ENCODE results near the gene SLC44A5.
"Not testable (repeated sequence)": the region's sequence is repeated elsewhere in the genome, so short reads cannot be mapped to it uniquely, and the experiment has no call there.

The SLC44A5 gene

DNA sequence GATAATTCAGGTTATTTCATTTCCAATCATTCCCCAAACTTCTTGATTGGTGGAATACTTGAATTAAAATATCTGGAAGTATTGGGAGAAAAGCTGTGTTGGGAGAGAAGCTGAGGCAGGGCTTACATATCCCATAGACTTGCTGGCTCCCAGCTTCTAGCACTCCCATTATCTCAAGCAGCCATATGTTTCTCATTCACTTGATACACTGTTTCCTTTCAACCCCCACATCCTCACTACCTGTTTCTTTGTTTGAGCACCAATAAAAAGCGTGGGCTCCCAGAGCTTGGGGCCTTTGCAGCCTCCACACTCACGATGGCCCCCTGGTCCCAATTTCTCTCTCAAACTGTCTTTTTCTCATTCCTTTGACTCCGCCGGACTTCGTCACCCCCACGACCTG, 256.6 kb downstream of the SLC44A5 start:
- not testable (repeated sequence) for DNase-seq

DNA sequence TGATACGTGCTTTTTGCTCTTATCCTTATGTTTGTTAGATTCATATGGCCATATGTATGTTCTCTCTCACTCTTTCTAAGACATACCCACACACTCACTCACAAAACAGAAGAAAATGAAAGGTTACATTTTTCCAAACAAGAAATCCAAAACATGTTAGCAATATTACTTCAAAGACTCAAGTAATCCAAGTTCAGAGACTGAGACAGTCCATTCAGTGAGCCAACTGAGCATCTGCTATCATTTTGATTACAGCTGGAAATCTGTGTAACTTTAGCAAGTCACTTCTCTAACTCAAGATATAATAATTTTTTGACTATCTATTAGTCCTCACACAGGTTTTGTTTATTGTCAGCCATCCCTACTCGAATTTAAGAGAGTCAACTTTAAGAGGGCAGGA, 257.9 kb downstream of the SLC44A5 start:
- no peak for DNase-seq

DNA sequence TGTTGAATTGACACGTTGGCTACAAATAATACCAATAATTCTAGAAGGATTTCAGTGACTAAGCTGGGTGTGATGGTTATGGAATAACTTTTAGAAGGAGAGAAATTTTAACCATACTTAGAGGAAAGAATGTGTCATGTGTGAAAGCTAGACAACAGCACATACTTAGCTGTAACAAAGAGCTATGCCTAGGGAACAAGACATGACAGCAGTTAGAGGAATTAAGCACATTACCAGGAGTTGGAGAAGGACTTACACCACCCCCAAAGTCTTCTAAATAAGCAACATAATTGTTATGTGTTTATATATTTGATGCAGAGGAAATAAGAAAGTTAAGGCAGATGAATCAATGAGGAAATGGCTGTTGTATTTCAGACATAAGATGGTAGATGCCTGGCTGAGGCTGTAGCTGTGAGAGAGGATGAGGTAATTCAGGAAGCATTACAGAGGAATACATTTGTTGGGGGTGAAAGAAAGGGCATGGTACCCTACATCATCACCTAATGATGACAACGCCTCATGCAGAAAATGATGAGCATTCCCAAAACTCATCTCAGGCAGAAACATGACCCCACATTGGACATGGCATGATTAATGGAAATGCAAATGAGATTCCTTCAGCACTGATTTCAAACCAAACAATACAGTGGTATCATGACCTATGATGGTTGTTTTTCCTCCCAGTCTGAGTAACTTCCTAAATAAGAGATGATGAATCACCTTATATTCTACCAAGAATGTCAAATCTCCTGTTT, 265.2 kb downstream of the SLC44A5 start:
- DNase-seq, result no peak

DNA sequence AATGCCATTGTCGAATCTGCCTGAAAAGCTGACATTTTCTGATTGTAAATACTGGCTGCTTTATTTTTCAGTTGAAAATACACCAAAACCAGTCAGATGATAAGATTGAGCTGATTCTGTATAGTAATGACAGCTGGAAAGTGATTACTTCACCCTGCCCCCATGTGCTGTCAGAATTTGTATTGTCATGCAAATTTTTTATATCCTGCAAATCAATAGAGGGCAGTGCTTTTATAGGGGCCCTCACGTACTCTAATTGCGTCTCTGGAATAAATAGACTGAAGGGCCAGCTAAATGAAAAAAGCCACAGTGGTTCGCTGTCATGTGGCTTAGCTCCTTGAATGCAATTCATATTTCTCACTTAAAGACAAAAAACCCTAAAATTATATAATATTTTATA, 268.1 kb downstream of the SLC44A5 start:
- DNase-seq, result no peak

DNA sequence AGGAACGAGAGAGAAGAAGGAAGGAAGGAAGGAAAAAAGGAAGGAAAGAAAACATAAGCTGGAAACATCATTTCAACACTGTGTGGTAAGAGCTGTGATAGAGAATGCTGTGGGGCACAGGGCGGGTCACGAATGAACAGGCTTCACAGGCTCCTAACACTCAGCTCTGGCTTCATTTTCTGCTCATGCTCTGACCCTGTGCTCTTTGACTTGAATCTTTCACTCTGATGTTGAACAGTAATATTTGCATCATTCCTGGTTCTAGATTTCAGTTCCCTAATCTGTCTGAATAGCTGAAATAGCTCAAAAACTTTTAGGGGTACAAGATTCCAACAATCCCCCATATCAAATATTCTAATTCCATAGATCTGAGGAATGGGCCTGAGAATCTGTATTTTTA, 269.4 kb downstream of the SLC44A5 start:
- DNase-seq, result no peak

DNA sequence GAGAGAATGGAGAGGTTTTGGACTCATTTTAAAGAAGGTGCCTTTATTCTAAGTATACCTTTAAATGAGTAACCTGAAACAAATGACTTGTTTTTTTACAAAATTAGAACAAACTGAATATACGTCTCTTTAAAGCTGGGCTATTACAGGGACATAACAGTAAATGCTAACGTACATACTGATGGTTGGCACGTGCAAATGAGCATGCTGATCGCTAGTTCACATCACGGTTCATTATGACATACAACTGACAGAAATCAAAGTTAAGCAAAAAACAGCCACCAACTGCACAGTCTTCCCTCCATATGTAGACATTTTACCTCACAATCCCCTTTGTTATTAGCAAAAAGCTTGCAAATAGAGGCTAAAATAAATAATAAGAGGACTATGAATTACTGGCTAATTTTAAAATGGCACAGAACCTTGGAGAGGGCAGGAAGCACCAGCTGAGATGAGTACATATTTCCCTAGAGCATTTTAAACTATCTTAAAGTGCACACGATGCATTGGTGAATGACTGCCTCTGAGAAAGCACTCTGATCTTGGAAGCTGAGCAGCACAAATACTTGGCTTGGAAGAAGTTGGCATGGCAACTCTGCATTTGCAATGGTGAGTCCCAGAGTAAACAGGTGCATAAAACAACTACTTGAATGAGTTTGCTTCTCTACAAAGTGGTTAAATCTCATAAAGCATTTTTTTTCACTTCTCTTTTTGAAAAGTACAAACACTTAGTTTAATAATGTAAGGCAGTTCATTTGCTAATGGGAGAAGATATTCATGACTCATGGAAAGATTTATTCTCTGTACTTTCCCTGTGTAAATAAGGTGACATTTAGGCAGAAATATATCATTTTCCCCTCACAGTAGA, 272.1 kb downstream of the SLC44A5 start:
- DNase-seq, result no peak

- DNase-seq, result no peak
Observed at GRCh38 chr1:75334876-75335389, 276.0 kb downstream of the SLC44A5 start.

DNA sequence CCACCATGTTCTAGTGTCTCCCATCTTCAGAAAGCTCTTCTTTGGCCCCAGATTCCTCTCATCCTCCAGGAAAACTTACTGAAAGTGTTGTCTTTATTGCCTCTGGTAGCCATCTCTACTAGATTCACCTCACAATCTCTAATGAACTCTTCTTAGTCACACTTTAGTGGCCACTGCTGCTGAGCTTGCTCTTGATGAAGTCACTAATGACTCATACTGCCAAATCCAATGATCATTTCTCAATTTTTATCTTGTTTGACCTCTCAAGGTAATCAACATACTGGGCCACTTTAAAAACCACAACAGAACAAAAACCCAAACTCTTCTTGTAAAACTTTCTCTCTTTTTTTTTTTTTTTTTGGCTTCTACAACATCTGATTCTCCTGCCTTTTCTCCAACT, 280.3 kb downstream of the SLC44A5 start:
- DNase-seq, result no peak

DNA sequence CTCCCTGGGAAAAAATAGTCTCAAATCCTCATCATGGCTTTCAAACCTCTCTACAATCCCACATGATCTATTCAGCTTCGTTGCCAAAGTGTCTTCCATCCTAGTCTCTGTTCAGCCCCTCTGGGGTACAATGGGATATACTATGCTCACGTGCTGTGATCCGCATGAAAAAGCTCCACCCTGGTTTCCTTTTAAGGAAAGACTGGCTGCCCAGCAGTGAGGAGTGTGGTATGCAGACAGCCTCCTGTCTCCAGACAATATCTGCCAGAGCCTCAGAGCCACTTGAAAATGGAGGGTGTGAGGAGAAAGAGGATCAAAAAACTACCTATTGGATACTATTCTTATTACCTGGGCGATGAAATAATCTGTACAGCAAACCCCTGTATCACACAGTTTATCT, 282.2 kb downstream of the SLC44A5 start:
- DNase-seq, result no peak

GRCh38 chr1:75327395-75327794, 283.5 kb downstream of the SLC44A5 start:
- DNase-seq, result no peak

DNA sequence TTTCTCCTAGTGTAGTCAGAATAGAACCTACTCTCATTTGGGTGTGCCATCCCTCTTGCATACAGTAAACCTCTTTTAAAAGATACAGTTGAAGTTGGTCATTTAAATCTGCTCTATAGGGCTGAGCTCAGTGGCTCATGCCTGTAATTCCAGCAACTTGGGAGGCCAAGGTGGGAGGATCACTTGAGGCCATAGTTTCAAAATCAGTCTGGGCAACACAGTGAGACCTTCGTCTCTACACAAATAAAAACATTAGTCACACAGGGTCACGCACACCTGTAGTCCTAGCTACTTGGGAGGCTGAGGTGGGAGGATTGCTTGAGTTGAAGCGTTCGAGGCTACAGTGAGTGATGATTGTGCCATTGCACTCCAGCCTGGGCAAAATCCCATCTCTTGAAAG, 292.9 kb downstream of the SLC44A5 start:
- DNase-seq, result no peak

DNA sequence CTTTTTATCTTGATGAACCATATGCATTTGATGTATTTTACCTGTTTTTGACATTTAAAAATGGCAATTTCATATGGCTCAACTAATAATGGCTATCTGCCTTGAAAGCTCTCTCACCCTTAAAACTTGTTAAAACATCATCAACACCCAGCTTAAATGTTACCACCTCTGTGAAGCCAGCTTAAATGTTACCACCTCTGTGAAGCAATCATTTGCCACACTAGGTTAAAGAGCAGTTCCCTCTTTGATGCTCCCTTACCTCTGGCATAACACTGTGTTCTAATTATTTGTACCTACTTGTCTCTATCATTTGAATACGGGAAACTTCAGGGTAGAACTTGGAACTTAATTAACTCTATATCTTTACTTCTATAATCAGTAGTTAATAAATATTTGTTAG, 294.7 kb downstream of the SLC44A5 start:
- DNase-seq, result no peak

DNA sequence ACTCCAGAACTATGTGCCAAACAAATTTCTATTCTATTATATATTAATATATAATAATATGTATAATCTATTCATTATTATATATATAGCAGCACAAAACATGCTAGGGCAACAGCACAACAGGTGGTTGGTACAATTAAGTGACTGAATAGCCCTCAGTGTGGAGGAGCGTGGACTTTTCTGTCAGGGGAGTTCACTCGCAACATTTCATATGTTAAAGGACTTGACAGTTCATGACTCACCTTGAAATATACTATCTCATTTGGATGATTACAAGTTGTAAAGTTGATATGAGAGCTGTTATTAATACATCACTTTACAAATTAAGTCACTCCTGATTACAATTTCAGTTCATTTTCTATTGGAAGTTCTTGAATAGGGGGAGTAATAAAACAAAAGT, 298.3 kb downstream of the SLC44A5 start:
- no peak for DNase-seq

DNA sequence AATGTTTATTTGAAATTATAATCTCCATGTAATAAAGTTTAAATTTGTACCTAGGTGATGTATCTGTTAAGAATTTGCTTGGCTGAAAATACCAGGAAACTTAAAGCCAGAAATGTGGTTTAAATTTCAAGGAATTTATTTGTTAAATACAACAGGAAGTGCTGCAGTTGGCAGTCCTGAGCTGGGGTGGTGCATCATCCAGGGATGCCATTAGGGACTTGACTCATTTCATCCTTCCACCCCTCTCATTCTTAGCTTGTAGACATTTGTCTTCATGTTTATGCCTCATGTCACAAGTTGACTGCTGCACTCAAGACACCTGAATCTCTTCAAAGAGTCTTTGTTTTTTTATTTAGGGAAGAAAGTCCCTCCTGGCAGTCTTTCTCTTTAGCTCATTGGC, 300.8 kb downstream of the SLC44A5 start:
- DNase-seq, result no peak

- DNase-seq, result no peak
Observed at GRCh38 chr1:75308365-75308764, 302.5 kb downstream of the SLC44A5 start.

DNA sequence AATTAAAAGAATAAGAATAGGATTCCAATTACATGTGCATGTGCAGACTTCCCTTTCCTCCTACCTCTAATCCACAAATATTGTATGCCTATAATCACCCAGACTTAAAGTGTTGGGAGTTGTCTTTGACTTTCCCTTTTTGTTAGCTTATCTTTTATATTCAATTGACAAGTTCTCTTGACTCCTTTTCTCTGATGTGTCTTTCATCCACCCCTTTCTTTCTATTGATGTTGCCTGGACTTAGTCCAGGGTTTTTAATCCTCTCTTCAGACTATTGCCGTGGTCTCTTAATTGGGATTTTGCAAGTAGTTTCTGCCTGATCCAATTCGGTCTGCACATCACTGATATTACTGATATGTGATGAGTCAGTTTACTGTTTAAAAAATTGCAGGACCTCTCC, 305.9 kb downstream of the SLC44A5 start:
- no peak for DNase-seq

- no peak for DNase-seq
Observed at GRCh38 chr1:75293270-75293669, 317.6 kb downstream of the SLC44A5 start.

- DNase-seq, result no peak
Observed at GRCh38 chr1:75292013-75292412, 318.9 kb downstream of the SLC44A5 start.

GRCh38 chr1:75276385-75276784, 334.5 kb downstream of the SLC44A5 start:
- no peak for DNase-seq

DNA sequence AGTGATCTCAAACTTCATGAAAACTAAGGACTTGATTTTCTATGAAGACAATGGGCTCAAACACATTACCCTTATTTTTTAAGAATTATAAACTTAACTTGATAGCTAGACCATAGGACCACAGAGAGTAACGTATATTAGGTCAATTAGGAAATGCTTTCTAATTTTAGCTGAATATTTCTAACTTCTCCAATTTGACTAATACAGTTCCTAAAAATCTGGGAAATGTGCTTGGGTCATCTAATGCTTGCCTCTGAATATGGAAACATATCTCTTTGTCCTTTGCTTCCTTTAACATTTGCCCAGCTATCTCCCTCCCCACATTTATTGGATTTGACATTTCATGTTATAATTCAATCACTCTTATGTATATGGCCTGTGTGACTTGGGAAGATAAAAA, 335.3 kb downstream of the SLC44A5 start:
- DNase-seq, result no peak

DNA sequence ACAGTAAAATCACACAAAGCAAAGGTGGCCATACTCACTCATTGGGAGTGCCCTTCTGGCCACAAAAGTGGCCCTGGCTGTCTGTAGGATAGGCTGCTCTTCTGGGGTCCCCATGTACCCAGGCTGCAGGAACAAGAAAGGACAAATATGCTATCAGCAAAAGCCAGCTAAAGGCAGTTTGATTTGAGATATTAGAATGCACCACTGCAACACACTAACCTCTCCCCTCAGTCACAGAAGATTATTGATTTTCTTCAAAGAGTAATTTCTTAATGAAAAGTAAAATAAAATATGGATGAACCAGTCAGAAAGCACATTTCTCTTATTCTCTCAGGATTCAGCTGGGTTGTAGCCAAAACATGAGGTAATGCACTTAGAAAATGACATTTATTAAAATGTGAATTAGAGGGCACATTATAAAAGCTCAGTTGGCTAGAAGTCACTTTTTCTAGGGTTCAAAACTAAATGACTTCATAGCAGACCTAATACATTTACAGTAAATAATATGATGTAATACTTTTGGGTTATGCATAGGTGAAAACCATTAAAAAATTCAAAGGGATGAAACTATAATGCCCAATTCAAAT, 335.9 kb downstream of the SLC44A5 start:
- DNase-seq, result no peak

GRCh38 chr1:75273110-75273509, 337.8 kb downstream of the SLC44A5 start:
- peak; percentile 18 for DNase-seq

DNA sequence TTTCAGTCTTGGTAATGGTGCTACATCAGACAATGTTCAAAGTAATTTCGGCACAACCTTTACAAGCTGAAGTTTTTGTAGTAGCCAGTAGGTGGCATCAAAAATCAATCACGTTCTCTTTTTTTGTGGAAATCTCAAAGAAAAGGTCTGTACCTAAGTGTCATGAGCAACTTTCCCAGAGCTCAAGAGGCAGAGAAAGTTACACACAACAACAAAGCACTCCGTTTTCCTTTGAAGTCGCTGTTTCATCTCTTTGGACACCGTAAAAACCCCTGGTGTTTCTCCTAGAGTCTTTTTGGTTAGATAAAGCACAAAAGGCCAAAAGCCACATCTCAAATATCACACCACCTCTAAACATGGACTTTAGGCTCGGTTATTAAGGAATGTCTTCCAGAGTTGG, 345.1 kb downstream of the SLC44A5 start:
- DNase-seq, result peak; percentile 15

DNA sequence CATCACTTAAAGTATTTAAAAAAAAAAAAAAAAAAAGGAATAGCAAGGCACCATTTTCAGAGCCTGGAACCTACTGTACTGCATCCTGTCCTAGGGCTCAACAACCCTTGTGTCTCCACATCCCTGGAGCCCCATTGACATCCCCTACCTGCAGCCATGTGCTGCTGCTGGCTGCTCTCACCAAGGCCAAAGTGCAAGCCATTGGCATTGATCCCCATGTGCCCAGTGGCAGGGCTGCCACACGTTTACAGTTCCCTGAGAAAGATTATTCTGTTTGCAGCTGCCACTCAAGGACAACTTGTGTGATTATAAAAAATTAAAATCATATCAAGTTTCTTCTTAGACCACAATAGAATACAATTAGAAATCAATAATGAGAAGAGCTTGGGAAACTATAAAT, 346.8 kb downstream of the SLC44A5 start:
- no peak for DNase-seq
